GM19463 (cell line): ENCODE data around the gene INTS6L.
"Not testable (repeated sequence)": the region's sequence is repeated elsewhere in the genome, so short reads cannot be mapped to it uniquely, and the experiment has no call there.

ENCODE experiments used
- ATAC-seq: cut with Tn5 transposase; IDR thresholded peaks from one replicate; pipeline ENCODE4 v1.9.1; 2021; ENCODE audit warnings: mild to moderate bottlenecking, moderate library complexity; ENCODE audit not compliant: unreplicated experiment

Gene INTS6L

GRCh38 chrX:135522132-135522530, 1.7 kb downstream of the INTS6L start:
- ATAC-seq, result no peak

GRCh38 chrX:135522878-135523693, 2.6 kb downstream of the INTS6L start:
- ATAC-seq, result no peak

- no peak for ATAC-seq
Measured at GRCh38 chrX:135528254-135528653, 7.8 kb downstream of the INTS6L start.

- ATAC-seq, result no peak
Measured at GRCh38 chrX:135528756-135529155, 8.3 kb downstream of the INTS6L start.

DNA sequence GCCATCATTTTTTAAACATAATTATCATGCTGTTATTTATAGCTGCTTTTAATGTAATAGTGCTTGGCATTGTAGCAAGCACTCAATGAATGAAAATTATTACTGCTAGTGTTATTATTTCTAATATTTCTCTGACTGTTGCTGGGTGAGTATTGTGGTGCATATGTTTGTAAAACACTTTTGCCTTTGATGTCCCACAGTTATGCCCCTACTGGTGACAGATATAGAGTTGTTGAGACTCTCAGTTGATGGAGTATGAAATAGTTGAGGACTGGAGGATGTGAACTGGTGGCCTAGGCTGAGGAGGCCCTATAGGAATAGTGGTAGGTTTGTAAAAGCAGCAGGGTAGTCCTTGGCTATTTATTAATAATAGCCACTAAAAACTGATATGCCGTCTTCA, 9.6 kb downstream of the INTS6L start:
- no peak for ATAC-seq

- ATAC-seq, result no peak
Measured at GRCh38 chrX:135531813-135532212, 11.4 kb downstream of the INTS6L start.

GRCh38 chrX:135535077-135535940, 14.8 kb downstream of the INTS6L start:
- ATAC-seq, result no peak

DNA sequence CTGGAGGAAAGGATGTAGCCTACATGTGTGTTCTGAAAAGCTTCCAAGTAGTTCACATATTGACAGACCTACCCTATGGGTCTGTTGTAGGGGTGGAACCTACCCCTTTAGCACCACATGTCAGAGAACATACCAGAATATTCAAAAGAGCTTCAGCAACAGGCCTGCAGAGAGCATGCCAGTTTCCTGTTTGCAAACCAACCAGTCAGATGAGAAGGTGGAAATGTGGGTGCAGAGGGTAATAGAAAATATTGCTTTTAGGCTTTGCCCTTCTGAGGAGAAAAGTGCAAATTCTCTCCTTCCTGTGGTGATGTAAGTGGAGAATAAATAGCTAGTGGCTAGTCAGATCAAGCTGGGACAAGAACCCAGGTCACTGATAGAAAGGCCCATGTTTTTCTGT, 16.4 kb downstream of the INTS6L start:
- ATAC-seq, result peak; percentile 63

- ATAC-seq, result no peak
Measured at GRCh38 chrX:135541351-135541750, 20.9 kb downstream of the INTS6L start.

DNA sequence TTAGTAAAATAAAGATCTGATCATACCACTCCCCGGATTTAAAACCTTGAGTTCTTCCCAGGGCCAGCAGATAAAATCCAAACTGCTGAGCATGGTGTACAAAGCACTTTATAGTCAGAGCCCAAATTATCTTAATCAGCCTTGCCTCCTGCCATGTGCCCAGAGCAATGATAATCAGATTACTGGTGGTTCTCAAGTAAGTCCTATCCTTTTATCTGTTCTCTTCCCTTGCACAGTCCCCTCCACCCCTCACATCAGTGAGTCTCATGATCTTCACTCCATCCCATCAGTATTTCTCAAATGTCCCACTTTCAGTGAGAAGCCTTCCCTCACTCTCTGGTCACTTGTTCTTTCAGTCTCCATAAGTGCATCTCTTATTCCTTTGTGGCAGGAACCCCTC, 22.7 kb downstream of the INTS6L start:
- no peak for ATAC-seq

DNA sequence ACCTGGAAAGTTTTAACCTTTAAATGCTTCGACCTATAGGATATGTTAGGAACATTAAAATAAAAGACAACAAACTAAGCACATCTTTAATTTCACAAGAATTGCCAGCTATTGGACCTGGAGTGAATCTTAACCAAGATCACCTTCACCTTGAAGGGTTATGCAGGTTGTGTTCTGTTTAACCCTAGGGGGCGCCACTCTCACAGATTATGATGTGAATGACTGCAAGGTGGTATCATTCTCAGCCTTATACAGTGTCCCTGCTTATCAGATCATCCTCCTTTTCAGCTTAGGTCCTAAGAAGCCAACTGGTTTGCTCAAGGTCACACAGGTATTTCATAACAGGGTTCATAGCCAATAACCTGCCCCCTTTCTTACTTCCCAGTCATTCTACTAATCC, 23.5 kb downstream of the INTS6L start:
- peak; percentile 30 for ATAC-seq

GRCh38 chrX:135544338-135544948, 24.0 kb downstream of the INTS6L start:
- ATAC-seq, result peak; percentile 72

GRCh38 chrX:135547767-135548166, 27.3 kb downstream of the INTS6L start:
- no peak for ATAC-seq

- ATAC-seq, result no peak
Measured at GRCh38 chrX:135549519-135549918, 29.1 kb downstream of the INTS6L start.

DNA sequence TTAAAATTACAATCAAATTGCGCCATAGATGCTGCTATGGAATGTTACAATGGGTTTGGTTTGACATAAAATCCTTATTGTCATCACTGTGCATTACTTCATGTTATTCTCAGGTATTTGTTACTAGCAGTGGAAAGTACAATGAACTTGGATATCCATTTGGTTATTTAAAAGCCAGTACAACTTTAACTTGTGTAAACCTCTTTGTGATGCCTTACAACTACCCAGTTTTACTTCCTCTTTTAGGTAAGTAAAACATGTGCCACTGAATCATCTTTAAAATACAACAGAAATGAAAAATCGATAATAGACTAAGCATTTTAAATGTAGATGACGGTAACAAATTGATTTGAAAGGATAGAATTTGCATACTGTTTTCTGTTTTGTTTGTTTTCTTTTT, 35.6 kb downstream of the INTS6L start:
- ATAC-seq, result peak; percentile 77

GRCh38 chrX:135557344-135557743, 36.9 kb downstream of the INTS6L start:
- ATAC-seq, result no peak

- no peak for ATAC-seq
Measured at GRCh38 chrX:135572436-135572835, 52.0 kb downstream of the INTS6L start.

DNA sequence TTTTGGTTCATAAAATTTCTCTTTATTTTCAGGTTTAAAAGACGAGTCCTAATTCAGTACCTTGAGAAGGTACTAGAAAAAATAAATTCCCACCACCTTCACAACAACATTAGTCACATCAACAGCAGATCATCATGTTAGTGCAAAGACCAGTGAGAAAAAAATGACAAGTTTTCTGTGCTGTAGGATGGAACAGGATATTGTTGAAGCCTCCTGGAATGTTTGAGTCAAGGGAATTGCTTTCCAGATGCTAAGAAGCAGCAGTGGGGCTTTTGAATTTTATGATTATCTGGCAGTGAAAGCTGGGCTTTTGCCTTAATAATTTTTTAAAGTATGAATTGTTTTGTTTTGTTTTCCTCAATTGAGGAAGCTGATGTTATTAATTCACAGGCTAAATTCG, 61.0 kb downstream of the INTS6L start:
- no peak for ATAC-seq

DNA sequence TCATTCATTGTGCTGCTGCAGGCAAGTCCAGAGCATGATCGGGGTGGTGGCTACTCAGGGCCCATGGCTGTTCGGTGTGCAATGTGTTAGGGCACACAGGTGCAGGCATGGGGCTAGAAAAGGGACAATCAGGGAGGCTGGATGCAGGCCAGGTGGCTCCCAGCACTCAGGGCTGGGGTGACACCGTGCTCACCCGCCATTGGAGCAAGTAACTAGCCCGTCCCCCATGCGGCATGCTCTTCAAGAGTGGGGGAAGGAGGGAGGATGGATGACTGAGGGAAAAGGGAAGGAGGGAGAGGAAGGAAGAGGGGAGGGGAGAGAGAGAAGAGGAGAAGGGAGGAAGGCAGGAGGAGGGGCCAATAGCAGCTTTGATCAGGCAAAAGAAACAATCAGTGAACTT, 64.7 kb downstream of the INTS6L start:
- ATAC-seq, result no peak

DNA sequence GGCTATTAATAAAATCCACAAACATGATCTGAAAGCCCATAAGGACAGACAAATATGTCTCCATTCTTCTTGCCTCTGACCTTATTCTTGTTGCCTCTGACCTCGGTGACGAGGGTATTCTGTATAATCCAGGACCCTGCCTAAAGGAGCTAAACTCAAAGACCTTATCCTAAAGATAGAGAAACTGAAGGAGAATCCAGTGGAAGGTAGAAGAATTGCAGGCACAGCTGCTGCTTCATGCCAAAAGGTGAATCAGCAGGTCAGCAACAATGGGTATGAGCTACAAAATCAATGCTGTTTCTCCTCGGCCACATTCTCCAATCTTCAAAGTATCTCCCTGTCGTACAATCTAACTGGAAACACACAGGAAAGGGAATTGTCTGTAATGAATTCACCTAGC, 71.4 kb downstream of the INTS6L start:
- ATAC-seq, result no peak

DNA sequence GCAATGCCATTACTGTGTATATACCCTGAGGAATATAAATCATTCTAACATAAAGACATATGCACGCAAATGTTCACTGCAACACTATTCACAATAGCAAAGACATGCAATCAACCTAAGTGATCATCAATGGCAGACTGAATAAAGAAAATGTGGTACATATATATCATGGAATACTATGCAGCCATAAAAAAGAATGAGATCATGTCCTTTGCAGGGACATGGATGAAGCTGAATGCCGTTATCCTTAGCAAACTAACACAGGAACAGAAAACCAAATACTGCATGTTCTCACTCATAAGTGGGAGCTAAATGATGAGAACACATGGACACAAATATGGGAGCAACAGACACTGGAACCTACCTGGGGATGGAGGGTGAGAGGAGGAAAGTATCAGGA, 73.6 kb downstream of the INTS6L start:
- not testable (repeated sequence) for ATAC-seq

DNA sequence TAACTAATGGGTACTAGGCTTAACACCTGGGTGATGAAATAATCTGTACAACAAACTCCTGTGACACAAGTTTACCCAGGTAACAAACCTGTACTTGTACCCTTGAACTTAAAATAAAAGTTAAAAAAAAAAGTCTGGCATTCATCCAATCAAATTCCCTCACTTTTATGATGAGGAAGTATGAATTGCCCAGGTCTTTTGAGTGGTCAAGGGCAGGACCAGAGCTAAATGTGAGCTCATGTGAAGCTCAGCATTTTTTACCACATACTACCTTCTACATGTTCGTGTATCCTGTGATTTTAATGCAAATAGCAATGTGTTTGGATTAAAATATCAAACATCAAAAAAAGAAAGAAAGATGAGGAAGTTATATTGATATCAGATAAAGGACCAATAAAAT, 74.0 kb downstream of the INTS6L start:
- not testable (repeated sequence) for ATAC-seq
